ENCODE measurements around the gene MCUB. TPM values are rescaled to one million over a fixed set of nuclear protein-coding genes. Genes with fewer than 3 reads are reported as not detected.
"Not testable (repeated sequence)": the region's sequence is repeated elsewhere in the genome, so short reads cannot be mapped to it uniquely, and the experiment has no call there.

MCUB gene
- total RNA-seq, 1 experiment from 2014 or later: 14.8 TPM

DNA sequence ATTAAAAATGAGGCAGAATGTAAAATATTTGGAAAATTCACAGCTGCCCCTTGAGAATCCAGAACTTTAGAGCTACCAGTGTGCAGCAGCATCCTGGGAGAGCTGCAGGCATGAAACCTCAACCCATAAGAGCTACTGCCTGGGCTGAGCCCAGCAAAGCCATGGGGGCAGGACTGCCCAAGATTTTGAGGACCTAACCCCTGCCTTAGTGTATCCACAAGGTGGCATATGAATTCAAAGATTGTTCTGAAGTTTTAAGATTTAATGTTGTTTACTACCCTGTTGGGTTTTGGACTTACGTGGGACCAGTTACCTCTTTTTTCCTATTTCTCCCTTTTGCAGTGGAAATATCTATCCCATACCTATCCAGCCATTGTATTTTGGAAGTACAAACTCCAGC is 116.8 kb downstream of the MCUB start:
- Mint-ChIP-seq H3K4me3 (no peak overlapping the region), H3K9me3 (peaks cover 21 to 26% of the 10 kb centered on the region in 2 experiments), H3K36me3 (ENCODE audit: insufficient read depth in 1 of 3, low read depth in 3 of 3) (peaks cover 20 to 38% (median 26%) of the 10 kb centered on the region in 3 experiments), H3K27me3 (ENCODE audit: low read depth) (no peaks in the 10 kb centered on the region), H3K4me1 (peaks cover 6 to 9% of the 10 kb centered on the region in 2 experiments), H3K27ac (no peak overlapping the region)
- Histone ChIP-seq H3K79me2 (ENCODE audit: insufficient read depth, low read length) (no peaks in the 10 kb centered on the region), H3K4me2 (ENCODE audit: insufficient read depth, insufficient read length, low read length) (no peak overlapping the region), H3K4ac (ENCODE audit: low read depth, low read length) (no peak overlapping the region), H2BK20ac (ENCODE audit: low read depth, low read length, poor library complexity, severe bottlenecking) (no peak overlapping the region), H3K79me1 (ENCODE audit: insufficient read depth, low read depth, low read length, poor library complexity, severe bottlenecking) (no peaks in the 10 kb centered on the region), H4K8ac (replicated peaks; ENCODE audit: insufficient read length, low read depth, low read length) (no peak overlapping the region), H3K4me1 (ENCODE audit: insufficient read depth, low read length) (no peaks in the 10 kb centered on the region), H2BK120ac (ENCODE audit: low read depth, low read length, poor library complexity, severe bottlenecking) (no peak overlapping the region), H3K27me3 (ENCODE audit: insufficient read depth, low read length) (no peaks in the 10 kb centered on the region), H3K9me3 (ENCODE audit: control insufficient read depth, low read depth, low read length) (no peaks in the 10 kb centered on the region), H4K20me1 (ENCODE audit: control insufficient read depth, insufficient read depth, insufficient read length) (no peaks in the 10 kb centered on the region), H2BK12ac (ENCODE audit: insufficient read length, low read depth, low read length) (no peak overlapping the region), H2AK5ac (ENCODE audit: insufficient read length, low read length) (no peak overlapping the region), H3K18ac (ENCODE audit: insufficient read length, low read depth, low read length) (no peak overlapping the region), H3K23ac (ENCODE audit: insufficient read length, low read depth, low read length) (no peak overlapping the region), H2AFZ (ENCODE audit: low read length) (no peak overlapping the region), H3K56ac (ENCODE audit: insufficient read length, low read depth, low read length) (no peak overlapping the region), H3K9ac (ENCODE audit: extremely low read depth, insufficient read length, low read length) (no peak overlapping the region), H4K5ac (ENCODE audit: insufficient read length, low read depth, low read length) (no peak overlapping the region), H3K27ac (ENCODE audit: insufficient read length, low read depth, low read length) (no peak overlapping the region), H4K91ac (ENCODE audit: insufficient read length, low read depth, low read length) (no peak overlapping the region), H2BK5ac (ENCODE audit: insufficient read length, low read length) (no peak overlapping the region), H3K14ac (ENCODE audit: insufficient read depth, low read length) (no peak overlapping the region), H2BK15ac (ENCODE audit: low read depth, low read length) (no peak overlapping the region), H3K23me2 (ENCODE audit: insufficient read length, low read depth, low read length, poor library complexity, severe bottlenecking) (no peaks in the 10 kb centered on the region), H3T11ph (ENCODE audit: low read length) (no peak overlapping the region)
- TF ChIP-seq, protein P1, sequence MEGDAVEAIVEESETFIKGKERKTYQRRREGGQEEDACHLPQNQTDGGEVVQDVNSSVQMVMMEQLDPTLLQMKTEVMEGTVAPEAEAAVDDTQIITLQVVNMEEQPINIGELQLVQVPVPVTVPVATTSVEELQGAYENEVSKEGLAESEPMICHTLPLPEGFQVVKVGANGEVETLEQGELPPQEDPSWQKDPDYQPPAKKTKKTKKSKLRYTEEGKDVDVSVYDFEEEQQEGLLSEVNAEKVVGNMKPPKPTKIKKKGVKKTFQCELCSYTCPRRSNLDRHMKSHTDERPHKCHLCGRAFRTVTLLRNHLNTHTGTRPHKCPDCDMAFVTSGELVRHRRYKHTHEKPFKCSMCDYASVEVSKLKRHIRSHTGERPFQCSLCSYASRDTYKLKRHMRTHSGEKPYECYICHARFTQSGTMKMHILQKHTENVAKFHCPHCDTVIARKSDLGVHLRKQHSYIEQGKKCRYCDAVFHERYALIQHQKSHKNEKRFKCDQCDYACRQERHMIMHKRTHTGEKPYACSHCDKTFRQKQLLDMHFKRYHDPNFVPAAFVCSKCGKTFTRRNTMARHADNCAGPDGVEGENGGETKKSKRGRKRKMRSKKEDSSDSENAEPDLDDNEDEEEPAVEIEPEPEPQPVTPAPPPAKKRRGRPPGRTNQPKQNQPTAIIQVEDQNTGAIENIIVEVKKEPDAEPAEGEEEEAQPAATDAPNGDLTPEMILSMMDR (conservative IDR thresholded peaks at IDR 0.05): no peak
- whole genome bisulfite sequencing (ENCODE audit: extremely low coverage, insufficient read length, low lambda C conversion rate): no CpG with 5 or more reads among the region's 1 CpG
- no peak for DNase-seq

DNA sequence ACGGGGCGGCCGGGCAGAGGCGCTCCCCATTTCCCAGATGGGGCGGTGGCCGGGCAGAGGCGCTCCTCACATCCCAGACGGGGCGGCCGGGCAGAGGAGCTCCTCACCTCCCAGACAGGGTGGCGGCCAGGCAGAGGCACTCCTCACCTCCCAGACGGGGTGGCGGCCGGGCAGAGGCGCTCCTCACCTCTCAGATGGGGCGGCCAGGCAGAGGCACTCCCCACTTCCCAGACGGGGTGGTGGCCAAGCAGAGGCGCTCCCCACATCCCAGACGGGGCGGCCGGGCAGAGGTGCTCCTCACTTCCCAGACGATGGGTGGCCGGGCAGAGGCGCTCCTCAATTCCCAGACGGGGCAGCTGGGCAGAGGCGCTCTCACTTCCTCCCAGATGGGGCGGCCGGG is 118.4 kb downstream of the MCUB start:
- H3K4me1 ChIP-seq (ENCODE audit: insufficient read depth, low read length): not testable (repeated sequence)

More for the DNA sequence above, 118.4 kb downstream of the MCUB start:
- peaks cover 20 to 38% (median 26%) of the 10 kb centered on the region in 3 experiments for H3K36me3 Mint-ChIP-seq (ENCODE audit: insufficient read depth in 1 of 3, low read depth in 3 of 3)
- not testable (repeated sequence) for H3K79me2 ChIP-seq (ENCODE audit: insufficient read depth, low read length); DNase-seq; H4K20me1 ChIP-seq (ENCODE audit: control insufficient read depth, insufficient read depth, insufficient read length); H3K9me3 ChIP-seq (ENCODE audit: control insufficient read depth, low read depth, low read length); H3K4me2 ChIP-seq (ENCODE audit: insufficient read depth, insufficient read length, low read length); H3K9ac ChIP-seq (ENCODE audit: extremely low read depth, insufficient read length, low read length); H3K27ac Mint-ChIP-seq; H3K4ac ChIP-seq (ENCODE audit: low read depth, low read length); H2AFZ ChIP-seq (ENCODE audit: low read length); H2BK120ac ChIP-seq (ENCODE audit: low read depth, low read length, poor library complexity, severe bottlenecking); H3K18ac ChIP-seq (ENCODE audit: insufficient read length, low read depth, low read length); H3K23ac ChIP-seq (ENCODE audit: insufficient read length, low read depth, low read length); H3K27me3 ChIP-seq (ENCODE audit: insufficient read depth, low read length); H4K5ac ChIP-seq (ENCODE audit: insufficient read length, low read depth, low read length); H3K79me1 ChIP-seq (ENCODE audit: insufficient read depth, low read depth, low read length, poor library complexity, severe bottlenecking); H3T11ph ChIP-seq (ENCODE audit: low read length); H3K27me3 Mint-ChIP-seq (ENCODE audit: low read depth); H3K27ac ChIP-seq (ENCODE audit: insufficient read length, low read depth, low read length); H3K4me3 Mint-ChIP-seq; H2AK5ac ChIP-seq (ENCODE audit: insufficient read length, low read length); H3K23me2 ChIP-seq (ENCODE audit: insufficient read length, low read depth, low read length, poor library complexity, severe bottlenecking); H2BK12ac ChIP-seq (ENCODE audit: insufficient read length, low read depth, low read length); H2BK15ac ChIP-seq (ENCODE audit: low read depth, low read length); H2BK20ac ChIP-seq (ENCODE audit: low read depth, low read length, poor library complexity, severe bottlenecking); H2BK5ac ChIP-seq (ENCODE audit: insufficient read length, low read length); H3K14ac ChIP-seq (ENCODE audit: insufficient read depth, low read length); H4K91ac ChIP-seq (ENCODE audit: insufficient read length, low read depth, low read length); H3K56ac ChIP-seq (ENCODE audit: insufficient read length, low read depth, low read length); H4K8ac ChIP-seq (replicated peaks; ENCODE audit: insufficient read length, low read depth, low read length)
- H3K4me1 Mint-ChIP-seq: peaks cover 21 to 25% of the 10 kb centered on the region in 2 experiments
- peaks cover 21 to 26% of the 10 kb centered on the region in 2 experiments for H3K9me3 Mint-ChIP-seq
- WGBS (ENCODE audit: extremely low coverage, insufficient read length, low lambda C conversion rate): no CpG with 5 or more reads among the region's 28 CpGs

Data from H9 (cell line).